B cell (primary cell): ENCODE data around the gene RTBDN. TPM values are rescaled to one million over a fixed set of nuclear protein-coding genes. Genes with fewer than 3 reads are reported as not detected.

Source experiments
- ATAC-seq: fragments of 200-7000 bp; cut with Tn5 transposase; one replicate; pipeline ENCODE4 v1.10.0; 2021; ENCODE audit warnings: low read depth, mild to moderate bottlenecking, moderate number of reproducible peaks, moderate library complexity
- CTCF ChIA-PET: fragments of 350-600 bp; sonication (Branson Sonifier 250); formaldehyde crosslinking; loops from one replicate; lab custom pipeline; 2021; ENCODE audit warnings: antibody characterized with exemption, inconsistent platforms; lab: Charles Lee
- POLR2A ChIA-PET: fragments of 350-600 bp; sonication (Branson Sonifier 250); formaldehyde crosslinking; loops from one replicate; lab custom pipeline; 2021; ENCODE audit warnings: antibody characterized with exemption; lab: Charles Lee
- DNase-seq: peaks from one replicate; pipeline ENCODE4 v3.0.0; 2013
- H2AFZ ChIP-seq: 2 replicates; pipeline ENCODE4 v1.6.1; 2012; ENCODE audit warnings: mild to moderate bottlenecking, low read depth, low read length; ENCODE audit not compliant: insufficient read depth, poor library complexity, severe bottlenecking
- H3K27ac ChIP-seq, 2 donors: 1 replicate in 1 of 2; 2 replicates in 1 of 2; pipeline ENCODE4 v1.5.1; 2012 to 2013; ENCODE audit warnings: low read length in 2 of 2, mild to moderate bottlenecking in 2 of 2, moderate library complexity in 1 of 2
- H3K27me3 ChIP-seq, 4 experiments: fragments of 200-600 bp in 1 of 4; sonication (generic) in 1 of 4; replicated peaks in 1 of 4; 1 replicate in 2 of 4; 2 replicates in 2 of 4; pipeline versions ENCODE4 v1.6.1 to v1.7.0; 2013 to 2016; ENCODE audit warnings: low read length in 3 of 4, mild to moderate bottlenecking in 2 of 4, mixed read lengths in 1 of 4, moderate library complexity in 1 of 4; ENCODE audit not compliant: insufficient read depth in 4 of 4, control insufficient read depth in 3 of 4; ENCODE audit errors: control extremely low read depth in 1 of 4
- H3K36me3 ChIP-seq, 2 experiments: replicated peaks in 1 of 2; 1 replicate in 1 of 2; 2 replicates in 1 of 2; pipeline versions ENCODE4 v1.6.1 to v1.7.1; 2013; ENCODE audit warnings: low read length in 1 of 2; ENCODE audit not compliant: insufficient read depth in 2 of 2, control insufficient read depth in 1 of 2; ENCODE audit errors: control extremely low read depth in 1 of 2, extremely low read depth in 1 of 2
- H3K4me1 ChIP-seq, 2 donors: fragments of 200-600 bp in 1 of 2; sonication (generic) in 1 of 2; 1 replicate in 1 of 2; 2 replicates in 1 of 2; pipeline versions ENCODE4 v1.5.1 to v1.6.1; 2013 to 2017; ENCODE audit warnings: low read length in 2 of 2; ENCODE audit not compliant: control insufficient read depth in 2 of 2, insufficient read depth in 2 of 2
- H3K4me2 ChIP-seq: replicated peaks from 2 replicates; pipeline ENCODE3; 2012; ENCODE audit warnings: mild to moderate bottlenecking, low read depth, low read length; ENCODE audit not compliant: poor library complexity, severe bottlenecking
- H3K4me3 ChIP-seq, 5 experiments: fragments of 200-600 bp in 1 of 5; sonication (generic) in 1 of 5; 1 replicate in 3 of 5; 2 replicates in 2 of 5; pipeline versions ENCODE4 v1.5.1 to v1.7.0; 2011 to 2016; ENCODE audit warnings: low read length in 4 of 5, mild to moderate bottlenecking in 4 of 5, low read depth in 2 of 5, control low read depth in 1 of 5, moderate library complexity in 1 of 5; ENCODE audit not compliant: insufficient read depth in 1 of 5; ENCODE audit errors: control extremely low read depth in 1 of 5, extremely low read depth in 1 of 5
- H3K79me2 ChIP-seq: fragments of 200-600 bp; sonication (generic); one replicate; pipeline ENCODE4 v1.6.0; 2016; ENCODE audit warnings: low read length; ENCODE audit not compliant: control insufficient read depth, insufficient read depth
- H3K9ac ChIP-seq: fragments of 200-600 bp; sonication (generic); 2 replicates; pipeline ENCODE4 v1.6.1; 2017; ENCODE audit warnings: mild to moderate bottlenecking, low read length, moderate library complexity
- H3K9me3 ChIP-seq, 3 donors: one replicate each; pipeline versions ENCODE4 v1.6.1 to v1.7.1; 2013; ENCODE audit warnings: low read length in 2 of 3; ENCODE audit not compliant: control insufficient read depth in 2 of 3, insufficient read depth in 1 of 3; ENCODE audit errors: control extremely low read depth in 1 of 3
- H4K20me1 ChIP-seq: 2 replicates; pipeline ENCODE4 v1.6.0; 2012; ENCODE audit warnings: mild to moderate bottlenecking, low read length; ENCODE audit not compliant: insufficient read depth, control insufficient read depth, poor library complexity, severe bottlenecking
- H3K27ac Mint-ChIP-seq: one replicate; pipeline ENCODE4 v1.8.0; 2021; ENCODE audit warnings: mixed read lengths
- H3K27me3 Mint-ChIP-seq: one replicate; pipeline ENCODE4 v1.8.0; 2021; ENCODE audit warnings: mixed read lengths
- H3K4me1 Mint-ChIP-seq: one replicate; pipeline ENCODE4 v1.8.0; 2021; ENCODE audit warnings: mixed read lengths
- H3K4me3 Mint-ChIP-seq: one replicate; pipeline ENCODE4 v1.8.0; 2021; ENCODE audit warnings: mixed read lengths
- H3K9me3 Mint-ChIP-seq: one replicate; pipeline ENCODE4 v1.8.0; 2022; ENCODE audit warnings: mixed read lengths; ENCODE audit not compliant: insufficient read depth
- EZH2 ChIP-seq: IDR thresholded peaks from 2 replicates; pipeline ENCODE4 v1.6.1; 2012; ENCODE audit warnings: borderline replicate concordance, low read depth, mild to moderate bottlenecking, moderate library complexity, low read length; ENCODE audit not compliant: insufficient read depth, poor library complexity, severe bottlenecking
- WGBS: methylation state at CpG from one replicate; pipeline ENCODE4 v1.1.5; 2013; ENCODE audit warnings: missing lambda C conversion rate; ENCODE audit not compliant: insufficient coverage; 5-methylcytosine and 5-hydroxymethylcytosine counted together
- intact Hi-C: fragments of 100-400 bp; cut with micrococcal nuclease; formaldehyde crosslinking; loops from one replicate; pipeline ENCODE4 v1.10.0; 2022
- polyA plus RNA-seq: library from polyadenylated mRNA; depleted of rRNA; stranded (reverse); fragments of >200 nt; gene quantifications from 2 replicates; pipeline ENCODE4 v1.2.3, GENCODE V29; 2012
- total RNA-seq, 2 donors: library from RNA; stranded (reverse); fragments of 120-200 nt in 1 of 2; gene quantifications; 1 replicate in 1 of 2; 2 replicates in 1 of 2; pipeline versions ENCODE4 v1.2.3 to v1.2.4, GENCODE V29; 2013 to 2022
- TF ChIP-seq, protein P1 (sequence below): fragments of 200-600 bp; IDR thresholded peaks from one replicate; pipeline ENCODE4 v1.8.0; 2022; ENCODE audit warnings: antibody characterized with exemption, mild to moderate bottlenecking

The RTBDN gene
- total and polyA plus RNA-seq, 2 donors (not counting 1 experiment from before 2014, with no cell fraction given): not detected

DNA sequence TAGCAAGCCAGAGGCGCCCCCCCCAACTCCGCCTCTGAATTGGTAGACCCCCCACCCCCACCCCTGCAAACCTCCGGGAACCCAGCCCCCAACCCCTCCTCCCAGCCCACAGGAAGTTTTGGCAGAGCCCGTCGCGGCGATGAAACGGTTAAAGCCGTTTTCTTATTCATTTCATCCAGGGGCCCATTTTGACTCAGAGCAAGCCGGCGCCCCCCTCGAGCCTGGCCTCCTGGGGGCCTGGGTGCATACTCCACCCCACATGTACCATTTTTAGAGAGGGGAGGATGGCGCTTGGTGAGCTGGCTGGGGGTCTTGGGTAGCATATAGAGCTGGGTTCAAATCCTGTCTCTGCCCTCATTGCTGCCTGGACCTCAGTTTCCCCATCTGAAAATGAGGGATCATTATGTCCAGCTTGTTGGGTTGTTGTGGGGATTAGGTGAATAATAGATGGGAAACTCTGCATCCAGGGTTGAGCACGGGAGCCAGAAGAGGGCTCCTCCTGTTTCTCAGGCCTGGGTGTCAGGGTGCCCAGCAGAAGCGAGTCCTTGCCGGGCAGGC, 51.0 kb downstream of the RTBDN start:
- peak; percentile 46 for DNase-seq
- TF ChIP-seq, protein P1, sequence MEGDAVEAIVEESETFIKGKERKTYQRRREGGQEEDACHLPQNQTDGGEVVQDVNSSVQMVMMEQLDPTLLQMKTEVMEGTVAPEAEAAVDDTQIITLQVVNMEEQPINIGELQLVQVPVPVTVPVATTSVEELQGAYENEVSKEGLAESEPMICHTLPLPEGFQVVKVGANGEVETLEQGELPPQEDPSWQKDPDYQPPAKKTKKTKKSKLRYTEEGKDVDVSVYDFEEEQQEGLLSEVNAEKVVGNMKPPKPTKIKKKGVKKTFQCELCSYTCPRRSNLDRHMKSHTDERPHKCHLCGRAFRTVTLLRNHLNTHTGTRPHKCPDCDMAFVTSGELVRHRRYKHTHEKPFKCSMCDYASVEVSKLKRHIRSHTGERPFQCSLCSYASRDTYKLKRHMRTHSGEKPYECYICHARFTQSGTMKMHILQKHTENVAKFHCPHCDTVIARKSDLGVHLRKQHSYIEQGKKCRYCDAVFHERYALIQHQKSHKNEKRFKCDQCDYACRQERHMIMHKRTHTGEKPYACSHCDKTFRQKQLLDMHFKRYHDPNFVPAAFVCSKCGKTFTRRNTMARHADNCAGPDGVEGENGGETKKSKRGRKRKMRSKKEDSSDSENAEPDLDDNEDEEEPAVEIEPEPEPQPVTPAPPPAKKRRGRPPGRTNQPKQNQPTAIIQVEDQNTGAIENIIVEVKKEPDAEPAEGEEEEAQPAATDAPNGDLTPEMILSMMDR: no peak
- no peak for TF ChIP-seq EZH2
- H2AFZ ChIP-seq: no peak overlapping the region
- no peaks in the 10 kb centered on the region for H3K9me3 ChIP-seq
- H3K4me2 ChIP-seq: peak overlapping the region; percentile 96
- no peaks in the 10 kb centered on the region for H4K20me1 ChIP-seq
- 44% methylated on average over 3 of the region's 16 CpGs for WGBS
- CTCF ChIA-PET: interaction anchor here (0.6 to 27.9 kb wide), 5 partner anchors 16 to 1596 kb away, joined by 3 to 1147 read pairs (median 5); partner anchors contain the start of genes JUNB, PRDX2, RNASEH2A and THSD8
- ATAC-seq: no peak
- no peaks in the 10 kb centered on the region for H3K27me3 ChIP-seq
- POLR2A ChIA-PET: interaction anchor here (0.5 to 4.9 kb wide), 3 partner anchors 10 to 136 kb away, joined by 7 to 118 read pairs (median 8); partner anchors contain the start of gene JUNB
- H3K9ac ChIP-seq: peak overlapping the region; percentile 76
- H3K36me3 ChIP-seq: no peaks in the 10 kb centered on the region
- Mint-ChIP-seq H3K27me3 (no peaks in the 10 kb centered on the region), H3K4me1 (peaks cover 46% of the 10 kb centered on the region), H3K27ac (no peak overlapping the region), H3K4me3 (peak overlapping the region; percentile 89), H3K9me3 (no peaks in the 10 kb centered on the region)
- H3K27ac ChIP-seq: peak overlapping the region; percentile 92 to 97
- H3K4me3 ChIP-seq: peak overlapping the region in 3 of 5 experiments; percentile 56 to 64 (median 58)
- intact Hi-C loops: no loop called here
- no peaks in the 10 kb centered on the region for H3K79me2 ChIP-seq
- peaks cover 74 to 81% of the 10 kb centered on the region in 2 donors for H3K4me1 ChIP-seq
